GM12878 (cell line): Measurements from ENCODE around the gene BIRC7. TPM values are rescaled to one million over a fixed set of nuclear protein-coding genes. Genes with fewer than 3 reads are reported as not detected.

ENCODE experiments used
- ATAC-seq: fragments of 200-7000 bp; cut with Tn5 transposase; 3 replicates; pipeline ENCODE4 v1.9.1; 2020; ENCODE audit warnings: mild to moderate bottlenecking, moderate library complexity
- BruUV-seq: library from RNA; stranded (reverse); fragments of 400-500 nt; replicated peaks from 2 replicates; lab custom pipeline; 2021; lab: Mats Ljungman, UMichigan
- CTCF ChIA-PET: fragments of 300-600 bp; sonication (Branson Sonifier 250); formaldehyde crosslinking; extraction: SDS; loops from one replicate; lab custom pipeline; 2021; ENCODE audit warnings: inconsistent platforms; lab: Yijun Ruan, JAX
- POLR2A ChIA-PET: fragments of 350-600 bp; formaldehyde crosslinking; extraction: SDS; loops from one replicate; lab custom pipeline; 2021; ENCODE audit warnings: inconsistent platforms; lab: Charles Lee
- RAD21 ChIA-PET: fragments of 300-600 bp; sonication (Branson Sonifier 250); formaldehyde crosslinking; loops from one replicate; lab custom pipeline; 2023; ENCODE audit warnings: antibody characterized with exemption; ENCODE audit not compliant: unreplicated experiment; lab: Charles Lee
- SMC1A ChIA-PET: fragments of 300-600 bp; sonication (Branson Sonifier 250); formaldehyde crosslinking; loops from one replicate; lab custom pipeline; 2023; ENCODE audit not compliant: unreplicated experiment, uncharacterized antibody; lab: Charles Lee
- DNase-seq: peaks from one replicate; pipeline ENCODE4 v3.0.0-alpha.2; 2011; ENCODE audit warnings: low read depth, low spot score
- FAIRE-seq: peaks from 3 replicates; lab custom pipeline; 2011; peaks lifted over from hg19 to GRCh38; lab: Jason Lieb, UNC
- H2AFZ ChIP-seq: 2 replicates; pipeline ENCODE4 v1.6.0; 2011; ENCODE audit warnings: low read depth, low read length, control low read depth; ENCODE audit not compliant: control insufficient read depth
- H3K27ac ChIP-seq: 2 replicates; pipeline ENCODE4 v1.5.1; 2011; ENCODE audit warnings: control low read depth; ENCODE audit not compliant: control insufficient read depth, insufficient read depth
- H3K27me3 ChIP-seq, 2 experiments: replicated peaks in 1 of 2; 2 replicates each; pipeline versions ENCODE4 v1.6.0 to v1.6.1; 2011; ENCODE audit warnings: low read length in 1 of 2; ENCODE audit not compliant: control insufficient read depth in 2 of 2, insufficient read depth in 2 of 2
- H3K36me3 ChIP-seq, 2 experiments: 2 replicates each; pipeline ENCODE4 v1.5.1; 2011; ENCODE audit warnings: low read length in 1 of 2; ENCODE audit not compliant: control insufficient read depth in 2 of 2, insufficient read depth in 2 of 2
- H3K4me1 ChIP-seq: 2 replicates; pipeline ENCODE4 v1.6.1; 2011; ENCODE audit warnings: mild to moderate bottlenecking, low read length, moderate library complexity, mixed read lengths; ENCODE audit not compliant: control insufficient read depth, insufficient read depth
- H3K4me2 ChIP-seq: 2 replicates; pipeline ENCODE4 v1.6.0; 2011; ENCODE audit warnings: control low read depth; ENCODE audit not compliant: control insufficient read depth, insufficient read depth
- H3K4me3 ChIP-seq: fragments of 200-600 bp; sonication (generic); 2 replicates; pipeline ENCODE4 v1.5.1; 2016
- H3K79me2 ChIP-seq: 2 replicates; pipeline ENCODE4 v1.6.0; 2011; ENCODE audit warnings: low read length; ENCODE audit not compliant: control insufficient read depth, insufficient read depth
- H3K9ac ChIP-seq: 2 replicates; pipeline ENCODE4 v1.8.0; 2011; ENCODE audit warnings: low read length, control low read depth, mixed read lengths; ENCODE audit not compliant: control insufficient read depth, insufficient read depth
- H3K9me3 ChIP-seq: replicated peaks from 3 replicates; pipeline ENCODE4 v1.5.1; 2011; ENCODE audit warnings: mild to moderate bottlenecking, low read length; ENCODE audit not compliant: control insufficient read depth, insufficient read depth
- H4K20me1 ChIP-seq: 2 replicates; pipeline ENCODE4 v1.6.0; 2011; ENCODE audit not compliant: control insufficient read depth, insufficient read depth
- ATF7 ChIP-seq: fragments of 450-650 bp; IDR thresholded peaks from 2 replicates; pipeline ENCODE4 v1.6.1; 2016; ENCODE audit warnings: low read depth, mild to moderate bottlenecking
- BRCA1 ChIP-seq: IDR thresholded peaks from 2 replicates; pipeline ENCODE4 v1.6.1; 2011; ENCODE audit warnings: low read depth, low read length, improper control_type of control experiment
- CHD1 ChIP-seq: IDR thresholded peaks from 2 replicates; pipeline ENCODE4 v1.6.1; 2012; ENCODE audit warnings: low read depth, low read length, improper control_type of control experiment
- CREM ChIP-seq: IDR thresholded peaks from 2 replicates; pipeline ENCODE4 v1.6.1; 2014; ENCODE audit warnings: antibody characterized with exemption, low read depth
- CTCF ChIP-seq, 3 experiments: IDR thresholded peaks in 2 of 3; conservative IDR thresholded peaks in 1 of 3; 2 replicates each; pipeline ENCODE4 v1.5.1; 2011; ENCODE audit warnings: low read depth in 3 of 3, low read length in 3 of 3, mild to moderate bottlenecking in 3 of 3, control low read depth in 2 of 3, moderate library complexity in 2 of 3, inconsistent platforms in 1 of 3, mixed read lengths in 1 of 3; ENCODE audit not compliant: control insufficient read depth in 2 of 3, insufficient read depth in 1 of 3; ENCODE audit errors: extremely low read depth in 1 of 3
- CUX1 ChIP-seq: IDR thresholded peaks from 2 replicates; pipeline ENCODE4 v1.6.1; 2012; ENCODE audit warnings: improper control_type of control experiment, low read depth, low read length; ENCODE audit not compliant: insufficient replicate concordance
- NFIC ChIP-seq: IDR thresholded peaks from 2 replicates; pipeline ENCODE4 v1.6.1; 2012; ENCODE audit warnings: low read depth, mild to moderate bottlenecking, inconsistent platforms, low read length, moderate library complexity
- NRF1 ChIP-seq: conservative IDR thresholded peaks from 2 replicates; pipeline ENCODE4 v1.6.1; 2011; ENCODE audit warnings: mild to moderate bottlenecking, low read depth, low read length, improper control_type of control experiment
- RBBP5 ChIP-seq: fragments of 200-600 bp; sonication (generic); conservative IDR thresholded peaks from 2 replicates; pipeline ENCODE4 v1.6.1; 2016
- RELA ChIP-seq: fragments of 450-650 bp; IDR thresholded peaks from 2 replicates; pipeline ENCODE4 v1.8.0; 2014; ENCODE audit warnings: borderline replicate concordance; ENCODE audit not compliant: partially characterized antibody
- REST ChIP-seq: IDR thresholded peaks from 2 replicates; pipeline ENCODE4 v1.6.1; 2012; ENCODE audit warnings: mild to moderate bottlenecking, low read depth, low read length
- STAT3 ChIP-seq: IDR thresholded peaks from 2 replicates; pipeline ENCODE4 v1.6.1; 2011; ENCODE audit warnings: low read depth, low read length, improper control_type of control experiment
- TARDBP ChIP-seq: IDR thresholded peaks from 2 replicates; pipeline ENCODE4 v1.6.1; 2016; ENCODE audit warnings: borderline replicate concordance
- TCF12 ChIP-seq: IDR thresholded peaks from 2 replicates; pipeline ENCODE4 v1.6.1; 2011; ENCODE audit warnings: low read depth, mild to moderate bottlenecking, low read length
- TCF3 ChIP-seq: IDR thresholded peaks from 2 replicates; pipeline ENCODE4 v1.6.1; 2012; ENCODE audit warnings: low read depth, mild to moderate bottlenecking, low read length, borderline replicate concordance; ENCODE audit not compliant: insufficient read depth
- WGBS: methylation state at CpG from one replicate; pipeline ENCODE4 v1.1.6; 2016; ENCODE audit warnings: low lambda C conversion rate; ENCODE audit not compliant: insufficient replicate concordance, insufficient coverage; ENCODE audit errors: missing lambda C conversion rate; 5-methylcytosine and 5-hydroxymethylcytosine counted together
- in situ Hi-C: fragments of 300-500 bp; cut with MboI; formaldehyde crosslinking; loops from 9 replicates; pipeline ENCODE4 v1.14.3; 2018; ENCODE audit warnings: mixed read lengths
- intact Hi-C: fragments of 100-400 bp; cut with micrococcal nuclease; formaldehyde crosslinking; loops from one replicate; pipeline ENCODE4 v1.14.2; 2022; ENCODE audit not compliant: unreplicated experiment
- polyA plus RNA-seq, 11 experiments: library from polyadenylated mRNA; depleted of rRNA in 4 of 11; unstranded in 6 of 11; stranded (reverse) in 5 of 11; fragments of >200 nt; fragmentation: Nextera tagmentation in 4 of 11; fragmentation: Illumina TruSeq in 1 of 11; extraction: Ambion mirVana in 4 of 11; extraction: Trizol in 1 of 11; gene quantifications; 1 replicate in 1 of 11; 2 replicates in 10 of 11; pipeline versions ENCODE4 v1.2.1 to v1.2.3, GENCODE V29; 2011 to 2016; ENCODE audit warnings: inconsistent platforms in 2 of 11, missing spikeins in 2 of 11, low read depth in 1 of 11
- total RNA-seq, 4 experiments: library from RNA; depleted of rRNA in 3 of 4; stranded (reverse); fragments of >200 nt in 3 of 4; fragmentation: Illumina TruSeq in 1 of 4; extraction: Trizol in 1 of 4; gene quantifications; 2 replicates each; pipeline versions ENCODE4 v1.2.1 to v1.2.3, GENCODE V29; 2013 to 2021

The BIRC7 gene
- total and polyA plus RNA-seq, 10 of the 15 experiments (the other 5 are each of a cell fraction or from before 2014, with no cell fraction given), result 0.31 TPM; not detected in 9

- ChIA-PET SMC1A (no interaction called here), CTCF (interaction anchor here (1.0 kb wide), 1 partner anchor 32 kb away, joined by 3 read pairs; no protein-coding TSS in a partner anchor), RAD21 (no interaction called here), POLR2A (no interaction called here)
- intact Hi-C loops (no loop called here), in situ Hi-C loops (no loop called here)
- FAIRE-seq (no peak), DNase-seq (no peak), ATAC-seq (no peak)
- H3K36me3 ChIP-seq, result no peaks in the 10 kb centered on the region
- no peak overlapping the region for H3K27ac ChIP-seq
- peaks cover 3% of the 10 kb centered on the region; the same call in 1 of the 2 replicates for H4K20me1 ChIP-seq
- no peak overlapping the region for H3K4me3 ChIP-seq
- H3K9ac ChIP-seq, result no peak overlapping the region
- H3K79me2 ChIP-seq, result peaks cover 13% of the 10 kb centered on the region
- H3K4me1 ChIP-seq, result peaks cover 13% of the 10 kb centered on the region
- H3K27me3 ChIP-seq, result peaks cover 0 to 7% of the 10 kb centered on the region in 2 experiments; a peak in 2 of 4 replicates
- no peak overlapping the region for H3K4me2 ChIP-seq
- 43% methylated on average over 8 of the region's 8 CpGs for WGBS
- H2AFZ ChIP-seq, result no peak overlapping the region
- no peaks in the 10 kb centered on the region for H3K9me3 ChIP-seq
- BruUV-seq, result no TSS peak
- TF ChIP-seq STAT3 (no peak), CTCF (IDR thresholded peaks at IDR 0.05 in 2 of 3, conservative IDR thresholded peaks at IDR 0.05 in 1 of 3; ENCODE audit: control insufficient read depth in 2 of 3, extremely low read depth in 1 of 3, insufficient read depth in 1 of 3, low read depth in 3 of 3, low read length in 3 of 3) (no peak), TCF12 (no peak), NFIC (no peak), NRF1 (no peak), ATF7 (no peak), BRCA1 (no peak), TARDBP (no peak), TCF3 (no peak), CHD1 (no peak), RBBP5 (no peak), CUX1 (no peak), CREM (no peak), REST (no peak), RELA (no peak)
Measured at GRCh38 chr20:63219447-63219821, 16.3 kb upstream of the BIRC7 start.
